PC-9 (cell line): ENCODE measurements around the gene CPEB3.

ENCODE experiments used
- CTCF ChIP-seq: fragments of 200-600 bp; sonication (generic); conservative IDR thresholded peaks from 2 replicates; pipeline ENCODE4 v1.6.1; 2017; ENCODE audit warnings: mixed run types, antibody characterized with exemption, mild to moderate bottlenecking, moderate library complexity
- EZH2 ChIP-seq: fragments of 200-600 bp; sonication (generic); IDR thresholded peaks from 2 replicates; pipeline ENCODE4 v1.8.0; 2017; ENCODE audit warnings: antibody characterized with exemption, low read depth

- no peak for TF ChIP-seq CTCF
- TF ChIP-seq EZH2, result no peak
Observed at GRCh38 chr10:92047215-92047614, 243.7 kb downstream of the CPEB3 start.
